Medulla oblongata (tissue), 1 donor: ENCODE results near the gene TUB.

Source experiments
- DNase-seq: peaks from one replicate; pipeline ENCODE4 v3.0.0-alpha.2; 2015; ENCODE audit errors: extremely low spot score

TUB gene

GRCh38 chr11:8080674-8081590 lies at the start of gene TUB:
TSS of gene TUB (plus strand) at chr11:8081211. CDS start at chr11:8081511, 300 bp downstream.
- DNase-seq: no peak

GRCh38 chr11:8031248-8032115 lies 49.5 kb upstream of the TUB start:
- no peak for DNase-seq

GRCh38 chr11:8032122-8032521 lies 48.9 kb upstream of the TUB start:
- no peak for DNase-seq

- DNase-seq: no peak
Measured at GRCh38 chr11:8032576-8033304, 48.3 kb upstream of the TUB start.

- DNase-seq: peak; percentile 82
Measured at GRCh38 chr11:8033305-8034105, 47.5 kb upstream of the TUB start.

- no peak for DNase-seq
Measured at GRCh38 chr11:8034106-8034585, 46.9 kb upstream of the TUB start.

- DNase-seq: no peak
Measured at GRCh38 chr11:8034604-8035190, 46.3 kb upstream of the TUB start.

- no peak for DNase-seq
Measured at GRCh38 chr11:8035200-8035855, 45.7 kb upstream of the TUB start.

GRCh38 chr11:8036002-8036802 lies 44.8 kb upstream of the TUB start:
- DNase-seq: no peak

GRCh38 chr11:8036986-8037385 lies 44.0 kb upstream of the TUB start:
- no peak for DNase-seq

- peak; percentile 20 for DNase-seq
Measured at GRCh38 chr11:8038393-8038792, 42.6 kb upstream of the TUB start.

GRCh38 chr11:8038811-8039529 lies 42.0 kb upstream of the TUB start:
- no peak for DNase-seq

GRCh38 chr11:8039530-8040260 lies 41.3 kb upstream of the TUB start:
- DNase-seq: no peak

GRCh38 chr11:8040261-8040920 lies 40.6 kb upstream of the TUB start:
- DNase-seq: no peak

- no peak for DNase-seq
Measured at GRCh38 chr11:8040921-8041285, 40.1 kb upstream of the TUB start.

- no peak for DNase-seq
Measured at GRCh38 chr11:8041576-8041975, 39.4 kb upstream of the TUB start.

GRCh38 chr11:8043756-8044155 lies 37.3 kb upstream of the TUB start:
- DNase-seq: no peak
